HUDEP-2 (cell line): Measurements from ENCODE around the gene TSPAN5.
"Not testable (repeated sequence)": the region's sequence is repeated elsewhere in the genome, so short reads cannot be mapped to it uniquely, and the experiment has no call there.

ENCODE experiments used
- DNase-seq, 76 experiments: peaks; one replicate each; lab custom pipeline; 2025; ENCODE audit not compliant: unreplicated experiment in 76 of 76; lab: John Stamatoyannopoulos, UW

TSPAN5 gene

GRCh38 chr4:98658287-98659105 lies at the start of gene TSPAN5:
Gene TSPAN5 (minus strand): TSS chr4:98658611.
- DNase-seq = peak in 67 of 76 experiments; percentile 3 to 82 (median 53)

- no peak for DNase-seq
These were observed 48.5 kb upstream of the TSPAN5 start for GRCh38 chr4:98706935-98707334.

DNA sequence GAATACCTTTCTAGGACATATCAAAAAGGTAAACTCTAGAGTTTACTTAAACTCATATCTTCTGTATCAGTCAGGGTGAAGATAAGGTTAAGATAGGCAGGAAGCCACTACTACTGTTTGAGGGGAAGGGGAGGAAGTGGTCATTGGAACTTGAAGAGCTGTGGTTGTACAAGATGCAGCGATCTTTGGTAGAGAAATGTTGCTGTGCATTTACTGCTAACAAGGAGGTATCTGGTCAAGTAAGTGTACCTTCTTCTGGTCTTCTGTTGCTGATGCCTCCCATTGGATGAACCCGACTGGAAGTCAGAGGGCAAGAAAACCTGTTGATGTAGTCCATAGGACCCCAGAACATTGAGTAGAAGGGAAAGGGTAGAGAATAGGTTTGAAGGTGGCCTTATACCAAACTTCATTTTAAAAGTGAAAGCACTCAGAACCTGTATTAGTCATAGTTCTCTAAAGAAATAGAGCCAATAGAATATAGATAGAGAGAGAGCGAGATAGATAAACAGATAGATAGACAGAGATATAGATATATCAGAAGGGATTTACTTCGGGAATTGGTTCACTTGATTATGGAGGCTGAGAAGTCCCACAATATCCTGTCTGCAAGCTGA lies 47.9 kb upstream of the TSPAN5 start:
- no peak for DNase-seq

- not testable (repeated sequence) for DNase-seq
These were observed 47.2 kb upstream of the TSPAN5 start for GRCh38 chr4:98705586-98705985.

DNA sequence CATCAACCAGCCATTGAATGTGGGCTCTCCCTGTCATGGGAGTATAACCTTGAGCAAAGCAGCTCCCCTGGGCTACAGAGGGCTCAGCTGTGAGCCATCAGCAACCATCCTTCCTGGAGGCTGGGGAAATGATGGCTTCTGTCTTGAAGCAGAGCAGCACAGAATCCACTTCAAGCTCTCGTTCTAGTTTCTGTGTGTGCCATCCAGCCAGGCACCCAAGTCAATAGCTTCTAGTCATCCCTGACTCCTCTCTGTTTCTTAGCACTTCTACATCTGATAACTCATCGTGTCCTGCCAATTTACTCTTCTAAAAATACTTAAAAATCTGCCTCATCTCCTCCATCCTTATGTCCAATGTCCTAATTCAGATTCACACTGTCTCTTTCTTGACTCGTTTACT lies 42.2 kb upstream of the TSPAN5 start:
- DNase-seq = no peak

DNA sequence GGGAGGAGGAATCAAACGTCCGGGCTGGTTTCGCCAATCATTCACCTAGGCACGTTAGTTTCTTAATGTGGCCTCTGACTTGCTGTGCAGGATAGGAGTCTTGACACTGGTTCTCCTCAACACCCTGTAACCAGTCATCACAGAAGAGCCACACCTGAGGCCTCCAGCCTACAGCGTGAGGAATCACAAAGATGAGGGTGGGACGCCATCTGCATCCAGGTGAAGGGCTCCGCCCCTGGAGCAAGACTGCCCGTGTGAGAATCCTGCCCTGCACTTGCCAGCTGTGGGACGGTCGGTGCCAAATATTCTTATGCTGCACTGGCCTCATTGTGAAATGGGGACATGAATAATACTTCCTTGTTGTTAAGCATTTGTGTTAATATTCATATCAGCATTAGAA lies 35.7 kb upstream of the TSPAN5 start:
- DNase-seq = no peak

DNA sequence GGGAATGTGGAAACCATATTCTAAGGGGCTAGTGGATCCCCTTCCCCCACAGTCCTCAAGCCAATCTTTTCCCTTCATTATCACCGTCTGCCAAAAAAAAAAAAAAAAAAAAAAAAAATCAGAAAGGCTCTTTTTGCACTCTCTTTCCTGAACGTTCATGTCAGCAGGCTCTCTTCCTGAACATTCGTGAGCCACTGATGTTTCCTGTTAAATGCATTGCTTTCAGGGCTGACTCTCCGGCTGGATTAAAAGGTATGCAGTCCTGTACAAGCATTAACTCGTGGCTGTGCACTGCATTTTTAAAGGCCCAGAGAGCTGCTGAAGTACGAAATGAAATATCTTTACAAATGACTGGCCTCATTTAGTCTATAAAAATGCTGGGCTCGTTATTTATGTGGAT lies 34.0 kb upstream of the TSPAN5 start:
- no peak for DNase-seq

GRCh38 chr4:98691588-98691987 lies 33.2 kb upstream of the TSPAN5 start:
- no peak for DNase-seq

DNA sequence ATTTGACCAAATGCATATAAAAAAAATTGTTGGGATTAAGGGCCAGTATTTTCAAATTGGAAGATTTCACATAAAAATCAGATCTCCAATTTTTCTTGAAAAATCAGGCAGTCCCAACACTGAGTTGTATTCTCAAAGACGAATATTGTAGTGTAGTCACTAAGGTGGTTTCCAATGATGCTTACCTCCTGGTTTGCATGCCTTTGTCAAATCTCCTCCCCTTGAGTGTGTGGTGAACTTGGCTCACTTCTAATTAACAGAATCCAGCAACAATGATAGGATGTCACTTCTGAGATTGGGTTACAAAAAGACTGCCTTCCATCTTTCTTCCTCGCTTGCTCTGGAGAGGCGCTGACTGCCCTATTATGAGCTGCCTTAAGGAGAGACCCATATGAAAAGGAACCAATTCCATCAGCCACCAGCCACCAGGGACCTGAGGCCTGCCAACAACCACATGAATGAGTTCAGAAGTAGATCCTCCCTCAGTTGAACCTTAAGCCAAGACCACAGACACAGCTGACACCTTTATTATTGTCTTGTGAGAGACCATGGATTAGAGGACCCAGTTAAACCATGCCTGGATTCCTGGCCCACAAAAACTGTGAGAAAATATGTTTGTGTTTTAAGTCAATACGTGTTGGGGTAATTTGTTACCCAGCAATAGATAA lies 31.2 kb upstream of the TSPAN5 start:
- no peak for DNase-seq

DNA sequence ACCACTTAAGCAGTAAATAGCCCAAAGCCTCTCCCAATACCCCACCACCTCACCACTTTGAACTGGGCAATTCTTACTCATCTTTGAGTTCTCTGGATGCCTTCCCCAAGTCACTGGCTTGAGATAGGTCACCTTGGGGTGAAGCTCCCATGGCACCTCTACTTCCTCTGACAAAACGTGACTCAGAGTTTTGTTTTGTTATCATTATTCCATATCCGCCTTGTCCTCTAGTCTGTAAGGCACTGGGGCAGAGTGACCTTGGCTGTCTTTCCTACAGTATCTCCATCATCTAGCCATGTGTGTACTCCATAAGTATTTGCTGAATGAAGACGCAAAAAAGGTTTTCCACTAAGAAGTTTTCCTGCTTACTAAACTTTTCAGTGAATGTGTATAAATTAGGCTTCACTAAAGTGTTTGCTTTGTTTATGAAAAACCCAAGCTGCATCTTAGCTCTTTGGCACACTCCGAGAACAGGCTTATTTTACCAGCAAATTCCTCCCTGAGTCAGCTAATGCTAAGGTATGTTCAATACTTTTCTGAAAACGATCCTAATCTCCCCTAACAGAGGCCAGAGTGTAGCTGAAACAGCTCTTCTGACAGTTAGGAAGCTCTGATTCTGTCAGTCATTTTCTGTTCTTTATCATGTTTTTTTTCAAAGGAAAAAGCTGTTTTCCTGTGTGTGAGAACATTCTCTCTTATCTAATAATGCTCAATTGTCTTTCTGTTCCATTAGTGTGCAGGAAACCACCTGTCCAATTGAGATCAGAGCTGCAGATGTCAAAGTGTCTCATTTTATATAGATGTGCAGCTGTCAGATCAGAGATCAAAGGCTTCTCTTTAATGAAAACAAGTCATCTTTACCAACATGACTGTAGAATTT lies 30.2 kb upstream of the TSPAN5 start:
- peak in 10 of 76 experiments; percentile 0 to 22 (median 10) for DNase-seq

- no peak for DNase-seq
These were observed 29.5 kb upstream of the TSPAN5 start for GRCh38 chr4:98687876-98688275.

DNA sequence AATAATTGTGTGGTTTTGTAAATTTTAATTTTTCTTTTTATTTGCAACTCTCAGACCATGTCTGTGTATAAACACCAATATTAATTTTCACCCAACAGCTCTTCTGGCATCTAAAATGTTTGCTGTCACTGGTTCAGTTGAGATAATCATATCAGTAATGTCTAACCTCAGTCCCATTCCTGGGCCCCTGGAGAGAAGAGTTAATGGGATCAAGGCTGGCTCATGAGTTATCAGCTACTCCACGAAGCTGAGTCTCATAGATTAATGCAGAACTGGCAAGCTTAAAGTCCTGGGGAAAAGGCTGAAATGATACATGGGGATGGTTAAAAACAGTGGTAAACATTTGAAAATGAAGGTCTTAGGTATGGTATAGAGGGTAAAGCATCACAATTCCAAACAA lies 28.4 kb upstream of the TSPAN5 start:
- peak in 63 of 76 experiments; percentile 1 to 86 (median 38) for DNase-seq

DNA sequence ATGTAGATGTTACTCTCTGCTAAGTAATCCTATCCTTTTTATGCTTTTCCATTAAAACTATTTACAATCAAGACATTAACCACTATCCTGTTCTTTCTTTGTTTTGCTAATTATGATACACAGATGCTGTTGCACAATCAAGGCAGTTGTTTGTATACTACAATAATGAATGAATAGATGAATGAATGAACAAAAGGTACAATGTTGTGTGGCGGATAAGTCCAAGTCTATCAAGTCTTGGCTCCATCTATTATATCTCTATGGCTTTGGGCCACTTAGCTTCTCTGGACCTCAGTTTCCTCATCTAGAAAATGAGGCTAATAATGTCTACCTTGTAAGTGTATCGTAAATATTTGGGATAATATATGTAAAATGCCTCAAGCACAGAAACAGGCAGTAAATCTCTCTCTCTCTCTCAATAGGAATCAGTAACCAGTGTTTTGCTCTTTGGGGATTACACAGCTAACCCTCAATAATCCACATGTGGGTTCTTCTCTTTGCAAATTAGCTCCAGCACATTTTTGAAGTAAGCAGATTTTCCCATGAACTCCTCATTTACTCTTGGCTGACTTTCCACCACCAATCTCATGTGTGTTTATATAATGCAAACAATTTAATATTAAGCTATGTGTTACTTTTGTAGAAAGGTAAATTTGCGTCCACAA lies 27.8 kb upstream of the TSPAN5 start:
- DNase-seq = no peak

- no peak for DNase-seq
These were observed 27.0 kb upstream of the TSPAN5 start for GRCh38 chr4:98685225-98686042.

DNA sequence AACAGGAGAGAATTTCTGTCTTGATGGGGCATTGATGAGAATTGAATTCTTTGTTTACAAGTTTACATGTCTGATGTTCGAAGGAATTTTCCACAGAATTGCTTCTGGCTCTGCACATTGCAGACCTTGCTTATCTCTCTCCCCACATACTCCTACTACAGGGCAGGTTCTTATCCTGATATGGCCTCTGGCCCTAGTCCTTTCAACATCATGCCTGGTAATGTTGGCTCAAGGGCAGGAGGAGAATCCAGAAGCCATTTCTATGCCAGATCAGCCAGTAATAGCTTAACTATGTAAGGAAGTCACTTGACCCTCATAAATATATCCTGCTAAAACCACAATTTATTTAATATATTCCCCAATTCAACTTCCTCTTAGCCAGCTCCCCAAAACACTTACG lies 24.3 kb upstream of the TSPAN5 start:
- DNase-seq = peak in 72 of 76 experiments; percentile 1 to 89 (median 50)

DNA sequence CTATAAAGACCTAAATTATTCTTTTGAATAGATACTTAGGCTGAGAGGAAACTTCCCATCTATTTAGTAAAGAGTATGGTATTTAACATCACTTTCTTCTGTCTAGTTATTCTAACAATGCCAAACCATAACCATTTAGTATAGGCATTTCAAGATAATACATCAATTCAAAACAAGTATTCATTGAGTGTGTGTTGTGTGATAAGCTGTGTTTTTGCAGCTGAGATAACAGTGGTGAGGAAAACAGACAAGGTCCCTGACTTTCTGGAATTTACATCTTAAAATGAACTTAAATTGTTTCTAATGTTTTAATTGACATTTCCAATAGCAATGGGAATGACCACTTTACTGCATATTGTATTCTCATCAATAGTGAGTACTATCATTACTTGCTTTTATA lies 22.4 kb upstream of the TSPAN5 start:
- peak in 4 of 76 experiments; percentile 5 to 37 (median 15) for DNase-seq

GRCh38 chr4:98679738-98680137 lies 21.3 kb upstream of the TSPAN5 start:
- DNase-seq = no peak

GRCh38 chr4:98677799-98678198 lies 19.4 kb upstream of the TSPAN5 start:
- no peak for DNase-seq
